ENCODE data around the gene PDE12.
"Not testable (repeated sequence)": the region's sequence is repeated elsewhere in the genome, so short reads cannot be mapped to it uniquely, and the experiment has no call there.

The PDE12 gene

GRCh38 chr3:57587905-57588304 lies 31.8 kb downstream of the PDE12 start:
- no peak for DNase-seq

GRCh38 chr3:57592306-57592705 lies 36.2 kb downstream of the PDE12 start:
- DNase-seq: no peak

DNA sequence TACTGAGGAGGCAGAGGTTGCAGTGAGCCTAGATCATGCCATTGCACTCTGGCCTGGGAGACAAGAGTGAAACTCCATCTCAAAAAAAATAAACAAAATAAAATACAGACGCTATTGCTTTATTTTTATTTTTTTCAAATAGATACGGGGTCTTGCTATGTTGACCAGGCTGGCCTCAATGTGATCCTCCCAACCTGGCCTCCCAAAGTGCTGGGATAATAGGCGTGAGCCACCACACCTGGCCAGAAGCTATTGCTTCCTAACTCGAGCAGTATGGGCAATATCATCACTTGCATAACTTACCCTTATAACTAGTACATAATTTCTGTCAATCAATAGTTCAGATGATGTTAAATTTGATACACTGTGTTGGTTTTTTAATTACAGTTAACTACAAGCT lies 38.1 kb downstream of the PDE12 start:
- no peak for DNase-seq

- no peak for DNase-seq
Measured at GRCh38 chr3:57594576-57594975, 38.5 kb downstream of the PDE12 start.

DNA sequence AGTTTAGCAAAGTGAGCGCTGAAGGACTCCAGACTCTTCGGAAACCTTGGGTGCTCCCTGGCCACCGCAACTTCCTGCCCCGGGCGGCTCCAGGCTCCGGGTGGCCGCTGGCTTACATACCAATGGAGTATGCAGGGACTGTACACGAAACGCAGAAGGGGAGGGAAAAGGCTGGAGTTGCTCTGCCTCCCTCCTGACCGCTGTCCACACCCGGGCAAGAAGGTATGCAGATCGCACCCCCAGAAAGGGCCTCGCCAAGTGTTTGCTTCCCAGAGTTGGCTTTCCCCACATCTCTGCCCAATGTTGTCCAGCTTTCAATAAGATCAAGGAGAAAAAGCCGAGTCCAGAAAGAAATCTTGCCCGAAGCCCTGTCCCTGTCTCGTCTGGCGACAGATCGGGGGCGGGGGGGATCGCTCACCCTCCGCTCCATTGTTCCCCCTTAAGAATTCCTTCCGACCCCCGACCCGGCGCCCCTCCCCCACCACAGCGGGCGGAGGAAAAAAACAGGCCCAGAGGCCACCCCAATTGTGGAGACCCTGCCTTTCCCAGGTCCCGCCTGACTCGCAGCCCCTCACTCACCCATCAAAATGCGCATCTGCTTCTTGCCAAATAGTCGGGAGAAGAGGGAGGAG lies 40.5 kb downstream of the PDE12 start:
- DNase-seq: peak; percentile 70

- peak; percentile 99 for DNase-seq
Measured at GRCh38 chr3:57597127-57597923, 41.3 kb downstream of the PDE12 start, which contains the start of gene ARF4. Gene ARF4 (minus strand): TSS chr3:57597344. CDS start chr3:57597140, 204 bp downstream.

DNA sequence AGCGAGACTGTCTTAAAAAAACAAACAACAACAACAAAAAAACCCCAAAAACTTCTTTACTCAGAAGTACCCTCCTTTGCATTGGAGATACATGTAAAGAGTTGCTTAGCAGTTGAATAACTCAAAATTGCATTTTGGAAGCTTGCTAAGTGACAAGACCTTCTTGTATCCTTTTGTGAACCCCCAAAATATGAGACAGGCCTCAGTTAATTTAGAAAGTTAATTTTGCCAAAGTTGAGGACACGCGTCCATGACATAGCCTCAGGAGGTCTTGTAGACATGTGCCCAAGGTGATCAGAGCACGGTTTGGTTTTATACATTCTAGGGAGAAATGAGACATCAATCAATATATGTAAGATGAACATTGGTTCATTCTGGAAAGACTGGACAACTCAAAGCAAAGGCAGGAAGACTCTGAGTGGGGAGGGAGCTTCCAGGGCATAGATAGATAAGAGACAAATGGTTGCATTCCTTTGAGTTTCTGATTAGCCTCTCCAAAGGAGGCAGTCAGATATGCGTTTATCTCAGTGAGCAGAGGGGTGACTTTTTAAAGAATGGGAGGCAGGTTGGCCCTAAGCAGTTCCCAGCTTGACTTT lies 42.8 kb downstream of the PDE12 start:
- no peak for DNase-seq

- no peak for DNase-seq
Measured at GRCh38 chr3:57600195-57600594, 44.1 kb downstream of the PDE12 start.

- no peak for DNase-seq
Measured at GRCh38 chr3:57604971-57605370, 48.9 kb downstream of the PDE12 start.

DNA sequence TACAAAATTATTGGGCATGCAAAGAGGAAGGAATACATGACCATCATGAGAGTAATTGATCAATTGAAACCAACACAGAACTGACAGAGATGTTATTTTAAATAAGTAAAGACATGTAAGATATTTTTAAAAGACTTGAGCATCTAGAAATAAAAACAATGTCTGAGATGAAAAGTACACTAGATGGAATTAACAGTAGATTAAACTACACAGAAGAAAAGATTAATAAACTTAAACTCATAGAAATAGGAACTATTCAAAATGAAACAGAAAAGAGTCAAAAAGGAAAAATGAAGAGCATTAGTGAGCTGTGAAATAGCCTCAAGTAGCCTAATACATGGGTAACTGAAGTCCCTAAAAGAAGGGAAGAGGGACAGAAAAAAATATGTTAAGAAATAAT lies 49.6 kb downstream of the PDE12 start:
- DNase-seq: no peak

DNA sequence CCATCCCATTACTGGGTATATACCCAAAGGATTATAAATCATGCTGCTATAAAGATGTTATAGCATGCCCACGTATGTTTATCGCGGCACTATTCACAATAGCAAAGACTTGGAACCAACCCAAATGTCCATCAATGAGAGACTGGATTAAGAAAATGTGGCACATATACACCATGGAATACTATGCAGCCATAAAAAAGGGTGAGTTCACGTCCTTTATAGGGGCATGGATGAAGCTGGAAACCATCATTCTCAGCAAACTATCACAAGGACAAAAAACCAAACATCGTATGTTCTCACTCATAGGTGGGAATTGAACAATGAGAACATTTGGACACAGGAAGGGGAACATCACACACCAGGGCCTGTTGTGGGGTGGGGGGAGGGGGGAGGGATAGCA lies 55.8 kb downstream of the PDE12 start:
- not testable (repeated sequence) for DNase-seq

- no peak for DNase-seq
Measured at GRCh38 chr3:57616233-57616632, 60.2 kb downstream of the PDE12 start.
